Smooth muscle cell of the umbilical artery (primary cell): ENCODE data around the gene CALCR. TPM values are rescaled to one million over a fixed set of nuclear protein-coding genes. Genes with fewer than 3 reads are reported as not detected.

Experiments used
- total RNA-seq: library from RNA; depleted of rRNA; stranded (reverse); fragments of >200 nt; gene quantifications from 2 replicates; pipeline ENCODE4 v1.2.3, GENCODE V29; 2014

The CALCR gene
- total RNA-seq, result not detected in 2 replicates

GRCh38 chr7:93574646-93575554 lies at the start of gene CALCR:
Gene CALCR, minus strand, starts transcription at chr7:93574724. Its CDS starts 87,743 bp downstream, at chr7:93486981.

